GM12878 (cell line): ENCODE measurements around the gene DCAF11. TPM values are rescaled to one million over a fixed set of nuclear protein-coding genes. Genes with fewer than 3 reads are reported as not detected.

Experiments
- CREB1 ChIP-seq: IDR thresholded peaks from 2 replicates; pipeline ENCODE4 v1.6.1; 2012; ENCODE audit warnings: low read depth, mild to moderate bottlenecking, inconsistent platforms
- DPF2 ChIP-seq: fragments of 450-650 bp; IDR thresholded peaks from 2 replicates; pipeline ENCODE4 v1.6.1; 2017; ENCODE audit warnings: mild to moderate bottlenecking
- EP300 ChIP-seq, 2 experiments: fragments of 150-350 bp in 1 of 2; IDR thresholded peaks; 2 replicates each; pipeline ENCODE4 v1.6.1; 2011 to 2012; ENCODE audit warnings: low read depth in 2 of 2, low read length in 2 of 2, borderline replicate concordance in 1 of 2, improper control_type of control experiment in 1 of 2, inconsistent platforms in 1 of 2; ENCODE audit not compliant: control insufficient read depth in 1 of 2
- HDGF ChIP-seq: fragments of 450-650 bp; IDR thresholded peaks from 2 replicates; pipeline ENCODE4 v1.6.1; 2016; ENCODE audit warnings: antibody characterized with exemption
- JUND ChIP-seq: IDR thresholded peaks from 2 replicates; pipeline ENCODE4 v1.6.1; 2012; ENCODE audit warnings: low read depth, mild to moderate bottlenecking, low read length, improper control_type of control experiment, moderate library complexity
- MEF2B ChIP-seq: fragments of 450-650 bp; IDR thresholded peaks from 2 replicates; pipeline ENCODE4 v1.6.1; 2018; ENCODE audit warnings: mild to moderate bottlenecking, moderate library complexity; ENCODE audit not compliant: partially characterized antibody, poor library complexity, severe bottlenecking
- NBN ChIP-seq: fragments of 450-650 bp; IDR thresholded peaks from 2 replicates; pipeline ENCODE4 v1.6.1; 2016
- NFIC ChIP-seq: IDR thresholded peaks from 2 replicates; pipeline ENCODE4 v1.6.1; 2012; ENCODE audit warnings: low read depth, mild to moderate bottlenecking, inconsistent platforms, low read length, moderate library complexity
- NFXL1 ChIP-seq: fragments of 450-650 bp; IDR thresholded peaks from 2 replicates; pipeline ENCODE4 v1.6.1; 2017; ENCODE audit warnings: antibody characterized with exemption, mild to moderate bottlenecking, borderline replicate concordance
- NFYA ChIP-seq: IDR thresholded peaks from 2 replicates; pipeline ENCODE4 v1.6.1; 2011; ENCODE audit warnings: low read depth, mild to moderate bottlenecking, low read length, improper control_type of control experiment, borderline replicate concordance
- POLR2A ChIP-seq: IDR thresholded peaks from 2 replicates; pipeline ENCODE4 v1.6.1; 2011; ENCODE audit warnings: low read depth, mild to moderate bottlenecking, low read length
- RAD51 ChIP-seq: fragments of 450-650 bp; IDR thresholded peaks from 2 replicates; pipeline ENCODE4 v1.6.1; 2016; ENCODE audit warnings: moderate library complexity, mild to moderate bottlenecking, inconsistent platforms
- RELA ChIP-seq: fragments of 450-650 bp; IDR thresholded peaks from 2 replicates; pipeline ENCODE4 v1.8.0; 2014; ENCODE audit warnings: borderline replicate concordance; ENCODE audit not compliant: partially characterized antibody
- SMAD5 ChIP-seq: IDR thresholded peaks from 2 replicates; pipeline ENCODE4 v1.6.1; 2016; ENCODE audit warnings: antibody characterized with exemption, low read depth
- SMARCA5 ChIP-seq: fragments of 450-650 bp; IDR thresholded peaks from 2 replicates; pipeline ENCODE4 v1.6.1; 2017; ENCODE audit warnings: mild to moderate bottlenecking
- polyA plus RNA-seq, 11 experiments: library from polyadenylated mRNA; depleted of rRNA in 4 of 11; unstranded in 6 of 11; stranded (reverse) in 5 of 11; fragments of >200 nt; fragmentation: Nextera tagmentation in 4 of 11; fragmentation: Illumina TruSeq in 1 of 11; extraction: Ambion mirVana in 4 of 11; extraction: Trizol in 1 of 11; gene quantifications; 1 replicate in 1 of 11; 2 replicates in 10 of 11; pipeline versions ENCODE4 v1.2.1 to v1.2.3, GENCODE V29; 2011 to 2016; ENCODE audit warnings: inconsistent platforms in 2 of 11, missing spikeins in 2 of 11, low read depth in 1 of 11
- total RNA-seq, 4 experiments: library from RNA; depleted of rRNA in 3 of 4; stranded (reverse); fragments of >200 nt in 3 of 4; fragmentation: Illumina TruSeq in 1 of 4; extraction: Trizol in 1 of 4; gene quantifications; 2 replicates each; pipeline versions ENCODE4 v1.2.1 to v1.2.3, GENCODE V29; 2013 to 2021
- TF ChIP-seq, protein P1 (sequence below): fragments of 450-650 bp; IDR thresholded peaks from 2 replicates; pipeline ENCODE4 v1.6.1; 2018; ENCODE audit warnings: mild to moderate bottlenecking, low read depth, moderate library complexity; ENCODE audit not compliant: partially characterized antibody
- TF ChIP-seq, protein P2 (sequence below): IDR thresholded peaks from 2 replicates; pipeline ENCODE4 v1.6.1; 2011; ENCODE audit warnings: borderline replicate concordance, low read depth, mild to moderate bottlenecking, moderate library complexity, low read length; ENCODE audit not compliant: insufficient read depth, poor library complexity, severe bottlenecking
- TF ChIP-seq, protein P3 (sequence below): fragments of 450-650 bp; IDR thresholded peaks from 2 replicates; pipeline ENCODE4 v1.6.1; 2017; ENCODE audit warnings: mild to moderate bottlenecking
- TF ChIP-seq, protein P4 (sequence below): fragments of 450-650 bp; IDR thresholded peaks from 2 replicates; pipeline ENCODE4 v1.6.1; 2016; ENCODE audit warnings: mild to moderate bottlenecking
- TF ChIP-seq, protein P5 (sequence below): IDR thresholded peaks from 2 replicates; pipeline ENCODE4 v1.6.1; 2011; ENCODE audit warnings: low read depth, low read length, improper control_type of control experiment, borderline replicate concordance
- TF ChIP-seq, protein P6 (sequence below): IDR thresholded peaks from 2 replicates; pipeline ENCODE4 v1.6.1; 2011; ENCODE audit warnings: low read depth, mild to moderate bottlenecking, low read length, moderate library complexity, borderline replicate concordance; ENCODE audit errors: extremely low read depth

The DCAF11 gene
- total and polyA plus RNA-seq, 10 of the 15 experiments (the other 5 are each of a cell fraction or from before 2014, with no cell fraction given), result 13.4 to 91.2 (median 68.7) TPM

DNA sequence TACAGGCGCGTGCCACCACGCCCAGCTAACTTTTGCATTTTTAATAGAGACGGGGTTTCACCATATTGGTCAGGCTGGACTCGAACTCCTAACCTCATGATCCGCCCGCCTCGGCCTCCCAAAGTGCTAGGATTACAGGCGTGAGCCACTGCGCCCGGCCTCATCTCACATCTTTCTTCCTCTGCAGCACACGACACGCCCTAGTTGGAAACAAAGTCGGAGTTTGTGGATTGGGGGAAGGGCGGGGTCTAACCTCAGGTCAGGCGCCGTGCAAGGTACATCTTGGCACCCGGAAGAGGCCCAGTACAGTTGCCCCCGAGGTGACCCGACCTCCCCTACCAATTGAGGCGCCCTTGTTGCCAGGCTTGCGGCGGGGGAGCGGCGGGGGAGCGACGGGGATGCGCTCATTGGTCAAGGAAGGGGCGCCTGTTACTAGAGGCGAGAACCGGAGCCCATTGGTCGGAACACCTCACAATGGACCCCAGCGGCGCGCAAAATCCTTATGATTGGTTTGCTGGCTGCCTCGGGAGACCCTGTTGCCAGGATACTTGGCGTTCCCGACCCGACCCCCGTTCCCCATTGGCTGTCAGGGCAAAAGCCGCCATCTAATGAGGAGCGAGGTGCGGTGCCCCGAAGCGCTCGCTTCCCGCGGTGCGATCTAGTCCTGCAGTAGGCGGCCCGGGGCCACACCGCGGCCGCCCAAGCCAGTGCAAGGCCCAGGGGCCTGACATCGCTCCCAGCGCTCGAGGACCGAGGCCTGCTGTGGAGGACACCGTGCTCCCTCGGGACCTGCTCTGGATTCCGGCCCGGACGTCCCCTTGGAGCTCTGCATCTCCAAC lies 57.1 kb downstream of the DCAF11 start, which contains the start of gene REC8 (continued):
- TF ChIP-seq, protein P1, sequence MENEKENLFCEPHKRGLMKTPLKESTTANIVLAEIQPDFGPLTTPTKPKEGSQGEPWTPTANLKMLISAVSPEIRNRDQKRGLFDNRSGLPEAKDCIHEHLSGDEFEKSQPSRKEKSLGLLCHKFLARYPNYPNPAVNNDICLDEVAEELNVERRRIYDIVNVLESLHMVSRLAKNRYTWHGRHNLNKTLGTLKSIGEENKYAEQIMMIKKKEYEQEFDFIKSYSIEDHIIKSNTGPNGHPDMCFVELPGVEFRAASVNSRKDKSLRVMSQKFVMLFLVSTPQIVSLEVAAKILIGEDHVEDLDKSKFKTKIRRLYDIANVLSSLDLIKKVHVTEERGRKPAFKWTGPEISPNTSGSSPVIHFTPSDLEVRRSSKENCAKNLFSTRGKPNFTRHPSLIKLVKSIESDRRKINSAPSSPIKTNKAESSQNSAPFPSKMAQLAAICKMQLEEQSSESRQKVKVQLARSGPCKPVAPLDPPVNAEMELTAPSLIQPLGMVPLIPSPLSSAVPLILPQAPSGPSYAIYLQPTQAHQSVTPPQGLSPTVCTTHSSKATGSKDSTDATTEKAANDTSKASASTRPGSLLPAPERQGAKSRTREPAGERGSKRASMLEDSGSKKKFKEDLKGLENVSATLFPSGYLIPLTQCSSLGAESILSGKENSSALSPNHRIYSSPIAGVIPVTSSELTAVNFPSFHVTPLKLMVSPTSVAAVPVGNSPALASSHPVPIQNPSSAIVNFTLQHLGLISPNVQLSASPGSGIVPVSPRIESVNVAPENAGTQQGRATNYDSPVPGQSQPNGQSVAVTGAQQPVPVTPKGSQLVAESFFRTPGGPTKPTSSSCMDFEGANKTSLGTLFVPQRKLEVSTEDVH, result no peak
- TF ChIP-seq JUND (no peak), MEF2B (peak; percentile 38), NFYA (no peak; the same call in 1 of the 2 replicates), NFIC (no peak; the same call in 1 of the 2 replicates), HDGF (peak; percentile 20; the same call in 1 of the 2 replicates), DPF2 (no peak), RAD51 (no peak), CREB1 (peak; percentile 38; the same call in 1 of the 2 replicates), NFXL1 (no peak), EP300 (IDR thresholded peaks at IDR 0.05; ENCODE audit: borderline replicate concordance in 1 of 2, control insufficient read depth in 1 of 2, low read depth in 2 of 2, low read length in 2 of 2) (no peak), NBN (peak; percentile 37), POLR2A (peak; percentile 76), RELA (no peak), SMARCA5 (no peak), SMAD5 (peak; percentile 24)
- TF ChIP-seq, protein P2, sequence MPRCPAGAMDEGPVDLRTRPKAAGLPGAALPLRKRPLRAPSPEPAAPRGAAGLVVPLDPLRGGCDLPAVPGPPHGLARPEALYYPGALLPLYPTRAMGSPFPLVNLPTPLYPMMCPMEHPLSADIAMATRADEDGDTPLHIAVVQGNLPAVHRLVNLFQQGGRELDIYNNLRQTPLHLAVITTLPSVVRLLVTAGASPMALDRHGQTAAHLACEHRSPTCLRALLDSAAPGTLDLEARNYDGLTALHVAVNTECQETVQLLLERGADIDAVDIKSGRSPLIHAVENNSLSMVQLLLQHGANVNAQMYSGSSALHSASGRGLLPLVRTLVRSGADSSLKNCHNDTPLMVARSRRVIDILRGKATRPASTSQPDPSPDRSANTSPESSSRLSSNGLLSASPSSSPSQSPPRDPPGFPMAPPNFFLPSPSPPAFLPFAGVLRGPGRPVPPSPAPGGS, result peak; percentile 70
- TF ChIP-seq, protein P3, sequence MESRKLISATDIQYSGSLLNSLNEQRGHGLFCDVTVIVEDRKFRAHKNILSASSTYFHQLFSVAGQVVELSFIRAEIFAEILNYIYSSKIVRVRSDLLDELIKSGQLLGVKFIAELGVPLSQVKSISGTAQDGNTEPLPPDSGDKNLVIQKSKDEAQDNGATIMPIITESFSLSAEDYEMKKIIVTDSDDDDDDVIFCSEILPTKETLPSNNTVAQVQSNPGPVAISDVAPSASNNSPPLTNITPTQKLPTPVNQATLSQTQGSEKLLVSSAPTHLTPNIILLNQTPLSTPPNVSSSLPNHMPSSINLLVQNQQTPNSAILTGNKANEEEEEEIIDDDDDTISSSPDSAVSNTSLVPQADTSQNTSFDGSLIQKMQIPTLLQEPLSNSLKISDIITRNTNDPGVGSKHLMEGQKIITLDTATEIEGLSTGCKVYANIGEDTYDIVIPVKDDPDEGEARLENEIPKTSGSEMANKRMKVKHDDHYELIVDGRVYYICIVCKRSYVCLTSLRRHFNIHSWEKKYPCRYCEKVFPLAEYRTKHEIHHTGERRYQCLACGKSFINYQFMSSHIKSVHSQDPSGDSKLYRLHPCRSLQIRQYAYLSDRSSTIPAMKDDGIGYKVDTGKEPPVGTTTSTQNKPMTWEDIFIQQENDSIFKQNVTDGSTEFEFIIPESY, result no peak
- TF ChIP-seq, protein P4, sequence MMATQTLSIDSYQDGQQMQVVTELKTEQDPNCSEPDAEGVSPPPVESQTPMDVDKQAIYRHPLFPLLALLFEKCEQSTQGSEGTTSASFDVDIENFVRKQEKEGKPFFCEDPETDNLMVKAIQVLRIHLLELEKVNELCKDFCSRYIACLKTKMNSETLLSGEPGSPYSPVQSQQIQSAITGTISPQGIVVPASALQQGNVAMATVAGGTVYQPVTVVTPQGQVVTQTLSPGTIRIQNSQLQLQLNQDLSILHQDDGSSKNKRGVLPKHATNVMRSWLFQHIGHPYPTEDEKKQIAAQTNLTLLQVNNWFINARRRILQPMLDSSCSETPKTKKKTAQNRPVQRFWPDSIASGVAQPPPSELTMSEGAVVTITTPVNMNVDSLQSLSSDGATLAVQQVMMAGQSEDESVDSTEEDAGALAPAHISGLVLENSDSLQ, result peak; percentile 33
- TF ChIP-seq, protein P5, sequence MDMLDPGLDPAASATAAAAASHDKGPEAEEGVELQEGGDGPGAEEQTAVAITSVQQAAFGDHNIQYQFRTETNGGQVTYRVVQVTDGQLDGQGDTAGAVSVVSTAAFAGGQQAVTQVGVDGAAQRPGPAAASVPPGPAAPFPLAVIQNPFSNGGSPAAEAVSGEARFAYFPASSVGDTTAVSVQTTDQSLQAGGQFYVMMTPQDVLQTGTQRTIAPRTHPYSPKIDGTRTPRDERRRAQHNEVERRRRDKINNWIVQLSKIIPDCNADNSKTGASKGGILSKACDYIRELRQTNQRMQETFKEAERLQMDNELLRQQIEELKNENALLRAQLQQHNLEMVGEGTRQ, result no peak
- TF ChIP-seq, protein P6, sequence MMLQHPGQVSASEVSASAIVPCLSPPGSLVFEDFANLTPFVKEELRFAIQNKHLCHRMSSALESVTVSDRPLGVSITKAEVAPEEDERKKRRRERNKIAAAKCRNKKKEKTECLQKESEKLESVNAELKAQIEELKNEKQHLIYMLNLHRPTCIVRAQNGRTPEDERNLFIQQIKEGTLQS, result no peak
